Endothelial cell of umbilical vein (primary cell): ENCODE results near the gene TRDN.

Experiments used
- CTCF ChIP-seq, 2 donors: IDR thresholded peaks; 1 replicate in 1 of 2; 2 replicates in 1 of 2; pipeline ENCODE4 v1.5.1; 2011; ENCODE audit warnings: low read length in 2 of 2, mild to moderate bottlenecking in 2 of 2, moderate library complexity in 2 of 2, control low read depth in 1 of 2, inconsistent platforms in 1 of 2, low read depth in 1 of 2; ENCODE audit not compliant: insufficient read depth in 1 of 2; ENCODE audit errors: extremely low read depth in 1 of 2
- POLR2A ChIP-seq: IDR thresholded peaks from 2 replicates; pipeline ENCODE4 v1.6.1; 2012; ENCODE audit warnings: low read depth, mild to moderate bottlenecking, control low read depth, low read length

- TF ChIP-seq CTCF (IDR thresholded peaks at IDR 0.05; ENCODE audit: extremely low read depth in 1 of 2, insufficient read depth in 1 of 2, low read depth in 1 of 2, low read length in 2 of 2) (no peak), POLR2A (no peak)
Observed at GRCh38 chr6:123288649-123289048, 348.1 kb downstream of the TRDN start.
